GM18499 (cell line): ENCODE measurements around the gene METTL23.

Experiments used
- ATAC-seq: cut with Tn5 transposase; IDR thresholded peaks from one replicate; pipeline ENCODE4 v1.9.1; 2021; ENCODE audit warnings: moderate number of reproducible peaks; ENCODE audit not compliant: insufficient read depth, unreplicated experiment

METTL23 gene, protein sequence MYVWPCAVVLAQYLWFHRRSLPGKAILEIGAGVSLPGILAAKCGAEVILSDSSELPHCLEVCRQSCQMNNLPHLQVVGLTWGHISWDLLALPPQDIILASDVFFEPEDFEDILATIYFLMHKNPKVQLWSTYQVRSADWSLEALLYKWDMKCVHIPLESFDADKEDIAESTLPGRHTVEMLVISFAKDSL

DNA sequence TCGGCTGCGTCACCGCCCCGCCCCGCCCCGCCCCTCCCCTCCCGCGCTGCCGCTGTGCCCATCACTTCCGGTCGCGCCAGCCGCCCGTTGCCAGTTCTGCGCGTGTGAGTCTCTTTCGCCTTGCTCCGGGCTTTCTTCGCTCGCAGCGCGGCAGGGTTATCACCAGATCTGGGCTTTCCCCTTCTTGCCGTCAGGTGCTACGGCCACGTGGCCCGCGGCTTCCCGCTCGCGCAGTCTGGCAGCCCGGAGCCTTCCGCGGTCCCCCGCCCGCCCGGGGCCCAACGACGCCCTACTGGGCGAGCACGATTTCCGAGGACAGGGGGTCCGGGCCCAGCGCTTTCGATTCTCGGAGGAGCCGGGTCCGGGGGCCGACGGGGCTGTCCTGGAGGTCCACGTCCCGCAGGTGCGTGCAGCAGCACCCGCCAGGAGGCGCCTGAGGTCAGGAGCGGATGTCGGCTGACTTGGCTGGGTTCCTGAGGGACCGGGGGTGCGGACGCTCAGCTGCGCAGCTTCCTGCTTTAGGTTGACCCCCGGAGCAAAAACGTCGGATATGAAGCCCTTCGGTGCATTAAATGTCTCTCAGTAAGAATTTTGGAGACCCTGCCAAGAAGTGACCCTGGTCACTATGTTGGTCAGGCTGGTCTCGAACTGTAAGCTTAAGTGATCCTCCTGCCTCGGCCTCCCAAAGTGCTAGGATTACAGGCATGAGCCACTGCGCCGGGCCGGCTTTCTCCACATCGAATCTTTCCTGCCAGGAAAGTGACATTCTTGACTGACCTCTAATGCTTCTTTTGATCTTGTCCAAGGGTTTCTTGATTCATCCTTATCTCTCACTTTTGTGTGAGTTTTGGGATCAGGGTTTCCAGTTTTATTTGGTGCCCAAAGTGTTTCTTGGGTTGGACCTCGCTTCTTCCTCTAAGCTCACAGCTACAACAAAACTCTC, at the start of gene METTL23:
TSS of gene METTL23 (plus strand) at position 64 of the 943 bp plus-strand sequence. CDS start 2,872 bp downstream, outside the sequence.
- ATAC-seq: peak; percentile 34

DNA sequence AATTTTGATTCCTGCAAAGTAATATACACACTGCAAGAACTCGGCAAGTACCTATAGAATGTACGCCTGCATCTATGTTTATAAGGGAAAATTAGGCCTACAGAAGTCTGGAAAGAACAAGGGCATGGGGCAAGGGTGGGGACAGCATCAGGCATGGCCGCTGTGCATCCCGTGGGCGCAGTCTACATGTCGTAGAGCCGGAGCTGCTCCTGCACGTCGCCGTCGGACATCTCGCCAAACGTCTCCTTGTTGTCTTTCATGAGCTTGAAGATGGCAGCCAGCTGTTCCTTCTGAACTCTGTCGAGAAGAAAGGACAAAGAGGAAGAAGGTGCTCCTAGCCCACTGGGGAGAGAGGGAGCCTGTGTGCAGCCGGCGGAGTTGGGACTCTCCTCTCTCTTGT, 49.2 kb upstream of the METTL23 start:
- ATAC-seq: no peak

DNA sequence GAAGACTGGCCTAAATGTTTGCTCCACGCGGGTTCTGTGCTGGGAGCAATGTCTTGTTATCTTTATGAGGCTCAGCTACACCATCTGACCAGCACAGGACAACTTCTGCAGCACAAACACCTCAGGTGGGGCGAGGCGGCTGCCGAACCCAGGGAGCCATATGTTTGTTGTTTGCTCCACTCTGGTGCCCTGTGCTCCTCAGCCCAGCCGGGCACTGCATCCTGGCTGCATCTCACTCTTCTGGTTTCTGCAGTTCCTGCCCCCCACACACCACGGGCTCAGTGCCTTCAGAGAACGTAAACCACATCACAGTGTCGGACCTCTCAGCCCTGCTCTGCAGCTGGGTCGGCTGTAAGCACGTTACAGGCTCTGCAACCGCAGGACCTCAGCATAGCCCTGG, 48.3 kb upstream of the METTL23 start:
- ATAC-seq: no peak

DNA sequence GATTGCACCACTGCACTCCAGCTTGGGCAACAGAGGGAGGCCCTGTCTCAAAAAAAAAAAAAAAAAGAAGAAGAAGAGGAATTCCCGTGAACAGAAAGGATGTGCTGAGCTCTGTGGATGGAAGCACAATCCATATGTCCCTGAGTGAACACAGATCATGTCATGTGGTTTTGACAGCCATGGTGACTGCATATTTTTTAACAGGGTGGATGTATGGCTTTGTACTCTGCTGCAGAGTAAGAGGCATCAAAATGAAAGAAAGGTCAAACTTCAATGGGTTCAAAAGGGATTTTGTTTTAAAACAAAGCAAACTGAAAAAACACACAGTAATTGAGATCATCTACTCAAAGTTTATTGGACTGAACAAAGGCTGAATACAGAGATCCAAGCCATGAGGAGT, 47.4 kb upstream of the METTL23 start:
- ATAC-seq: no peak

DNA sequence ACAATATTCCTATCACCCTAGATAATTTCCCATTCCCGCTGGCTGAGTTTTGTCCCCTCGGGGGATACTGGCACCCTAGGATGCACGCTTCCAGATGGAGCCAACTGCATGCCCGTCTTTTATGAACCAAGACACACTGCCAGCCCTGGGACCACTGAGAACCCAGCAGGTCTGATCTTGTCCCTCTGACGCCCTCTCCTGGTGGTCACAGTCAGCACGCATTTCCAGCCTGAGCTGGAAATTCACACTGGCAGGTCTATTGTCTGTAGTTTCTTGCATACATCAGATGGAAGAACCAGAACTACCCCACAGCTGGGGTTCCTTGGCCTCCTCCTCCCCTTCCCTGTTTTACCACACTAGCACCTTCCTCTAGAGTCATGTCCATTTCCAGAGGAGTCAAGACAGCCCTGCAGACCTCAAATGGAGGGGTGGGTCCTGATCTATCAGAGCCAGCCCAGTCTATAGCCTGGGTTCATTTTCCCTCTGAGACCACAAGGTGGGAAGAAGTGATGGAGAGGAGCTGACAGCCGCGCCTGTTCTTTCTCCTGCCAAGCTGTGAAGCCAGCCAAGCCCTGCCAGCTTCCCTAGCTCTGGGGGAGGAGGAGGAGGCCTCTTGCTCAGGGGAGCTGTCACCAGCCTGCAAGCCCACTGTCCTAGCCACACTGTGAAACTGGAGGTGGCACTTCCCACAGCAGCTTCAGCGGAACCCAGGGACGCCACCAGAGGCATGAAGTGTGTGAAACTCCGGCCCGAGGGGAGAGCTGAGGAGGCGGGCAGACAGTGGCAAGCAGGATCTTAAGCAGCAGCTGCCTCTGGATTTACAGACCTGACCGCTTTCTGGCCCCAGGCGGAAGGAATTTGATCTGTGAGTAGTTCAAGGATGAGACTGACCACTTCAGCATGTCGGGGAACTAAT, 45.2 kb upstream of the METTL23 start:
- no peak for ATAC-seq

DNA sequence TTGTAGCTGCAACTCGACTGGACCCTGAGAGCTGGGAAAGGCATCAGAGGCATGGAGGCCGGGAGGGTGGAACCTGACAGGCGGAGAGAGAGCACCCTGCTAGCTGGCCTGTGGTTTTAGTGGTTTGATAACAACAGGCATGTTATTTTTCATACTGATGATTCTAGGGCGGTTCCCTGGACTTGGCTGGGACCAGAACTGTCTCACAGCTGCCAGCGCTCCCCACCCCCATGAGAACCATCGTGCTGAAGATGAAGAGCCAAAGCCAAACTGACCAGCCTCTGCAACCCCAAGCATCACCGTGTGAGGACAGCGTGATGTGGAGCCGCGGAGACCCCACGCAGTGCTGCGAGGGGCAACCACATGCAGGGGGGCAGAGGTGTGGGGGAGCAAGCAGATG, 44.3 kb upstream of the METTL23 start:
- no peak for ATAC-seq

DNA sequence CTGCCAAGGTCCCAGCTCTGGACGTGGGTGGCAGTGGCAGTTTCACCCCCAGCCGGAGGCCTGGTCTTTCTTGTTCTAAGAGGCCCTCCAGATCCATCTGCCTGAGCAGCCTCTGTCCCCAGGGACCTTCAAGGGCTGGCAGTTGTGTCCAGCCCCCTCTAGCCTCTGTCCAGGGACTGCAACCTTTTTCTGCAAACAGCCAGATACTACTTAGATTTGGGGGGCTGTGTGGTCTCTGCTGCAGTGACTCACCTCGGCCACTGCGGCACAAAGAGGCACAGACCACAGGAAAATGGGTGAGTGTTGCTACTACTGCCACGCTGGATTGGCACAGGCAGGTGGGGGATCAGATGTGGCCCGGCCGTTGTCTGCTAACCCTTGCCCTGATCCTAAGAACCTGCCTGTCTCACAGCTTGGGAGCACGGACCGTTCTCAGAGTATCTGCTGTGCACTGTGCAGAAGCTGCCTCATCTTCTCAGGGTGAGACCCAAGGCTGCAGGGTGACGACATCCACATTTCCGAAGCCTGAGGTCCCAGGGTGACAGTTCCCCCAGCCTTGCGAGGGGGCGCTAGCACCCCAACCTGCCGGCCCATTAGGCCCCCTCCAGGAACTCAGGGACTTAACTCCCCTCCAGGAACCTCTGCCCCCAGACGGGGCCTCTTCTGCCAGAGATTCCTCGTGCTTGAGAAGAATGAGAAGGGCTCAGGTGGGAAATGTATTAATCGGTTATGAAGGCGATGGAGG, 43.5 kb upstream of the METTL23 start:
- ATAC-seq: no peak

DNA sequence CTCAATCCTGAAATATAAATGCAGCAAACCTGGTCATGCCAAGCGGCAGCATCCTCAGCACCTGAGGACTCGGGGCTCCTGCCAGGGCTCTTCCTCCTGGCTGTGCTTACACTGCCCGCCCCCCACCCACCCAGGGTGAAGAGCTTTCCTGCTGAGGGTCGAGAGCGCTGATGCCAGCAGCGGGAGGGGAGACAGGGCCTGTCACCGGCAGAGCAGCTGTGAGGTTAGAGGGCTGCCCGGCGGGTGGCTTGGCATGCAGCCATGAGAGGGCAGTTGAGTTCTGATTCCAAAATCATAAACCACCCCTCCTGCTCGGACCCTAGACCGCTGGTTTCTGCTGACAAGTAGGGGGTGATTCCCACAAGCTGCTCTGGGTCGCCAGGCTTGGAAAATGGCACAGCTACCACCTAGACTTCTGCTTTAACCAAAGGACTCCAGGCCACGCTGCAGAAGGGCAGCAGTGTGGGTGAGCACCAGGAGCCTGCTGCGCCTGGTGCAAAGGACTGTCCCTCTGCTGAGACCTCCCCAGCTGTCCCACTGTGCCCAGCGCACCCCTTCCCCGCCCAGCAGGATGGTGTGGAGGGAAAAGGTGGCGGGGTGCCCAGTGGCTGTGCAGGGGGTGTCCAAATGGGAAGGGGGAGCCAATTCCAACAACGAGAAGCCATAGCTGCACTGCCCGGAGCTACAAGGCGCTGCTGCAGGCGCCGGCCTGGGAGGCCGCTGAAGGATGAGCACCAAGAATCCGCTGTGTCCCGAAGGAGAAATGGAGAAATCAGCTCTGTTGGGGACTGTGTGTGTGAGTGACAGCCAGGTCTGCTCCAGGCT, 42.5 kb upstream of the METTL23 start:
- no peak for ATAC-seq

DNA sequence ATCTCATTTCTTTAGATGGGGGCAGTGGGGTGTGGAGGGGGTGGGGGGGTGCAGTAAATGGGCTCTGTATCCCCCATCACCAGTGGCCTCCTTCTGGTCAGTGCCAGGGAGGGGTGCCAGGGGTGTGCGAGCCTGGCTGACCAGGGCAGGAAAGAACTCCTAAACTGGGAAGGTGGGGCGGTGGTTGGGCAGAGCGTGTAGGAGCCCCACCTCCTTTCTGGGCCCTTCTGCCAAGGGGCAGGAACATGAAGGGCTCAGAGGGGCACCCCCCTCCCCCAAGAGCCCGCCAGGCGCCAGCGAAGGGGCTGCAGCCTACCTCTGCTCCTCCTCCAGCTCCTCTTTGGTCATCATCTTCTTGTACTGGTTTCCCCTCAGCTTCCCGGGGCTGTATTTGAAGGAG, 41.9 kb upstream of the METTL23 start:
- ATAC-seq: no peak

DNA sequence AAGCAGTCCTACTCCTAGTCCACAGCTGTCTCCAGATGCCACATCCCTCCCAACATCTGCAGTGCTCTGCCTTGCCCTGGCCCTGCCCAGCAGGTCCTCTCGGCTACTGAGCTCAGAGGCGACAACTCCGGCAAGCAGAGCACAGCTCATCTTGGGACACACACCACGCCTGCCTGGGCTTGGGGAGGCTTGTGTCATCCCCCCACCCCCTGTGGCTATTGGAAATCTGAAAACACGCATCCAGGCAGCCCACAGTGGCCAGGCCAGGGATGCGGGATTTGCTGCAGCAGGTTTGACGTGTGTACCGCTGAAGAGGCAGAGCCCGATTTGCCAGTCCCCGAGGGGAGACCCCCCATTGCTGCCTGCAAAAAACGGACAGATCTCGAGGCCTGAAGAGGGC, 41.3 kb upstream of the METTL23 start:
- no peak for ATAC-seq

DNA sequence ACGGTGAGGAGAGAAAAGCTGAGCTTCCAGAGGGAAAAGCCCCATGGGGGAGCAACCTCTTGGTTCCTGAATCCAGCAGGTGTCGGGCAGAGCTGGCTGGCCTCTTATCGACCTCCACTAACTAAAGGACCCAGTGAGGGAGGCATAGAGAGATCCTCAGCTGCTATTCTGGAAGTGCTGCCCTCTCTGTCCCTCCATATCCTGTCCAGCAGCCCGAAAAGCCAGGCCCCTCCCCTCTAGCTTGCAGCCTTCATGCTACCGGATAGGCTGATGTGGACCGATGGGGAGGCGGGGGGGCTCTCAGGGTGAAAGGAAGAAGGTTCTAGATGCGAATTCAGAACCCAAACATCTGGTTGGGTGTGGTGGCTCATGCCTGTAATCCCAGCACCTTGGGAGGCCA, 40.8 kb upstream of the METTL23 start:
- no peak for ATAC-seq

DNA sequence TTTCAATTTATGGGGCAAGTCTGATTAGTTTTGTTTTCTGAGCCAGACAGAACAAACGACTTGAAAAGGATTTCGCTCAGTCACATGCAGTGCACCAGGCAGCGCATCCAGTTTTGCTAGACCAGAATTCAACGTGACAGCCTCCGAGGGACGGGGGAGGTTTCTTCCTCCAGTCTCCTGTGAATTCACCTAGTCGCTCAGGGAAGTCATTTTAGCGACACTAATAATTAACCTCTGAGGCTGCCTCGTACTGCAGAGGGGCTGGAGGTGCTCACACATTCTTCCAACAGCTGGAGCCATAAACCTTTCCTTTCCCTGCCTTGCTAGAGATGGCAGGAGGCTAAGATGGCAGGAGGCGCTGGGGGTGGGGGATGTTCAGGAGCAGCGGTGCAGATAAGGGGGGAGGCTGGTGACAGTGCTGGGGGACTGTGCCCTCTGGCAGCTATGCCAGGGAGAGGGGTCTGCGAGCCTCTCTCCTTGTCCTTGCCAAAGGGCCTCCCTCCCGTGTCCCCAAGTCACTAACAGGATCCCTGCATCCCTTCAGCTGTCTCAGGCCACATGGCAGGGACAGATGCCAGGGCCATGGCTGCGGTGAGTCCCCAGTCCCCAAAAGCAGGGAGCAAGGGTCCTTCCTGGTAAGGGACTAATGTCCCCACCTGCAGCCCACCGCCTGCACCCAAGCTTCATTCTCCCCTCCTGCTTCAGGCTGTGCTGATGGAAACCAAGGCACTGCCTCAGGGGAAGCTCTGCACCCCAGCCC, 39.9 kb upstream of the METTL23 start:
- ATAC-seq: no peak

DNA sequence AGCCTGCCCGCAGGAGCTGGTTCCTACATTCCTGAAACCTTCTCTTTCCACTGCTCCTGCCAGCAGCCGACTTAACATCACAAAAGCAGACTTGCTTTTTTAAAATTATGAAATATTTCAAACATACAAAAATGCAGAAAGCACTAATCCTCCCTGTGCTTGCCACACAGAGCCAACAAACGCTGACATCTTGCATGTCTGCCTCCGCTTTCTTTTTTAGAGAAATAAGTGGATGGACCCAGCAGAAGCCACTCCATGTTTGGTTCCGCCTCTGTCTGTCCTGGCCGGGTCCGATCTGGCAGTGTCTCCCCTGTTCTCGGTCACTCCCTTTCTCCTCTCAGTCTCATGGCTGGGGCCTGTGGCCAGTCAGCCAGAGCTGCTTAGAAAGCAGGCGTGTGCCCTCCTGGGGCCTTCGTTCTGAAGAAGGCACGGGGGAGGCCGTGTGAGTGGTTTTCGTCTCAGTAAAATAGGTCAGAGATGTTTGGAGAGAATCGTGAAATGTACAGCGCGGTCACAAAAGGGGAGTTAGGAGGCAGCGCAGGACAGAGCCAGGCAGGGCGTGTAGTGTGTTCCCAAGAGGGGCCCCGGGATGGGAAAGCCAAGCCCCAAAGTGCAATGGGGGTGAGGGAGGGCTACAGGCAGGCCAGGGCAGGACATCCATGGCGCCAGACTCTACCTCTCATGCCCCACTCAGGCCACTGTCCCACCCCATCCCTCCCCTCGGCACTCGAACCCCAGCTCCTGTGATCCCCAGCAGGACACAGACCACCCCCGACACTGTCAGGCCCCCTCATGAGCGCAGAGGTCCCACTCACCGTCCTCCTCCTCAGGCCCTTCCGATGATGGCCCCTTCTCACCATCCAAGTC, 39.1 kb upstream of the METTL23 start:
- no peak for ATAC-seq

DNA sequence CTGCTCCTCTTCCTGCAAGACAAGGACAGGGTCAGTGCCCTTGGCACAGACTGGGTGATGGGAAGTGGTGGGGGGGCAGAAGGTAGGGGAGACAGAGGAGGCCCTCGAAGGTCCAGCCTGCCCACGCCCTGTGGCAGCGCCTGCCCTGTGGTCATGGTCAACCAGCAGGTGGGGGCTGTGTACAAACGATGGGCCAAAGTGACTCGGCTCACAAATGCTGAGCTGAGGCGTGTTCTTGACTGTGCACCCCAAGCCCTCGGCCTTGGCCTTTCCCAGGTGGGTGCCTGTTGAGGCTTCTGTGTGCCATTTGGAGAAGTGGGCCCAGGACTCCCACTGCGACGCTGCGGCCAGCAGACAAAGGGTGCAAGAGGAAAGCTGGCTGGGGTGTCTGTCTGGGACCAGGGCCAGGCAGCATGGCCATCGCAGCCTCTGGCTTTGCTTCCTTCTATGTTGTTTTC, 38.4 kb upstream of the METTL23 start:
- ATAC-seq: no peak

DNA sequence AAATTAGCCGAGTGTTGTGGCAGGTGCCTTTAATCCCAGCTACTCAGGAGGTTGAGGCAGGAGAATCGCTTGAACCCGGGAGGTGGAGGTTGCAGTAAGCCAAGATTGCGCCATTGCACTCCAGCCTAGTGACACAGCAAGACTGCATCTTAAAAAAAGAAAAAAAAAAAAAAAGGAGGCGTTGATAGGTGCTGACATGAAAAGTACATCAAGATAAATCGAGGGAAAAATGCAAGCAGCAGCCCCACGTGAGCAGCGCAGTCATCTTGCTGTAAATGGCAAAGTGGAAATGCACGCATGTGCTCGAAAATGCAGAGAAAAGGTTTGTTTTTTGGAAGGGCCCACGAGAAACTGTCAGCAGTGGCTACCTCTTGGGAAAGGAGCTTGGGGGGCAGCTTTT, 36.8 kb upstream of the METTL23 start:
- no peak for ATAC-seq

DNA sequence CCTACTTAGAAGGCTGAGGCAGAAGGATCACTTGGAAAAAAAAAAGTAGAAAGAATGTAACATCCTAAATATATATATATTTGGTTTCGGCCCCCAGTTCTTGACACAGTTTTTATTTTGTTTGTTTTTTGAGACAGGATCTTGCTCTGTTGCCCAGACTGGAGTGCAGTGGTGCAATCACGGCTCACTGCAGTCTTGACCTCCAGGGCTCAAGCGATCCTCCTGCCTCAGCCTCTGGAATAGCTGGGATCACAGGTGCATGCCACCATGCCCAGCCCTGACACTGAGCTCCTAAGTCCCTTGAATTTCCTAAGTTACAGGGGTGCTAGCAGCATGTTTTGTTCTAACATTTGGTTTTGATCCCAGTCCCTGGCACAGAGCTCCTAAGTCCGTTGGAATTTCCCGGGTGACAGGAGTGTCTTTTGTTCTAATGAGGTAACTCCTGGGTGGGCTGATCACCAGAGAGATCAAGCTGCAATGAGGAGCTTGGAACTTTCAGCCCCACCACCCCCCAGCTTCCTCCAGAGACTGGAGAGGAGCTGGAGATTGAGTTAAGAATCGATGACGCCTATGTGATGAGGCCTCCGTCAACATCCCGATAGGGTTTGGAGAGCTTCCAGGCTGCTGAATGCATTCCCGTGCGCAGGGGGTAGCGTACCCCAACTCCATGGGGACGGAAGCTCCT, 35.9 kb upstream of the METTL23 start:
- no peak for ATAC-seq
